SW480 (cell line): Measurements from ENCODE around the gene RYR3.

Source experiments
- DNase-seq: peaks from one replicate; pipeline ENCODE4 v3.0.0-alpha.2; 2016; ENCODE audit warnings: low spot score

Gene RYR3

GRCh38 chr15:33834892-33835743 is 524.4 kb downstream of the RYR3 start:
- no peak for DNase-seq

- no peak for DNase-seq
Observed at GRCh38 chr15:33837294-33837693, 526.5 kb downstream of the RYR3 start.

- no peak for DNase-seq
Observed at GRCh38 chr15:33839540-33839939, 528.8 kb downstream of the RYR3 start.

GRCh38 chr15:33840615-33841014 is 529.8 kb downstream of the RYR3 start:
- no peak for DNase-seq

GRCh38 chr15:33844186-33844585 is 533.4 kb downstream of the RYR3 start:
- no peak for DNase-seq

GRCh38 chr15:33844597-33844996 is 533.8 kb downstream of the RYR3 start:
- no peak for DNase-seq

GRCh38 chr15:33846142-33846541 is 535.4 kb downstream of the RYR3 start:
- no peak for DNase-seq

- no peak for DNase-seq
Observed at GRCh38 chr15:33846862-33847261, 536.1 kb downstream of the RYR3 start.

- DNase-seq, result no peak
Observed at GRCh38 chr15:33848011-33848410, 537.2 kb downstream of the RYR3 start.

- DNase-seq, result no peak
Observed at GRCh38 chr15:33851079-33851478, 540.3 kb downstream of the RYR3 start.

GRCh38 chr15:33852094-33852493 is 541.3 kb downstream of the RYR3 start:
- no peak for DNase-seq

GRCh38 chr15:33852570-33852969 is 541.8 kb downstream of the RYR3 start:
- peak; percentile 15 for DNase-seq

- no peak for DNase-seq
Observed at GRCh38 chr15:33857726-33858125, 547.0 kb downstream of the RYR3 start.

GRCh38 chr15:33858836-33859235 is 548.1 kb downstream of the RYR3 start:
- DNase-seq, result no peak

GRCh38 chr15:33859992-33860545 is 549.3 kb downstream of the RYR3 start:
- DNase-seq, result no peak

GRCh38 chr15:33860754-33861153 is 550.0 kb downstream of the RYR3 start:
- no peak for DNase-seq

GRCh38 chr15:33864360-33865075 is 553.8 kb downstream of the RYR3 start:
- no peak for DNase-seq

GRCh38 chr15:33865416-33865815 is 554.6 kb downstream of the RYR3 start:
- no peak for DNase-seq

- DNase-seq, result no peak
Observed at GRCh38 chr15:33866101-33866737, 555.5 kb downstream of the RYR3 start.

GRCh38 chr15:33871980-33872379 is 561.2 kb downstream of the RYR3 start:
- no peak for DNase-seq

- DNase-seq, result no peak
Observed at GRCh38 chr15:33872416-33873106, 561.8 kb downstream of the RYR3 start.

- no peak for DNase-seq
Observed at GRCh38 chr15:33874156-33874555, 563.4 kb downstream of the RYR3 start.
